ENCODE data around the gene DNAH5.

DNAH5 gene

GRCh38 chr5:13695076-13695712, 249.3 kb downstream of the DNAH5 start:
- Histone ChIP-seq H3K27me3 (no peaks in the 10 kb centered on the region), H3K36me3 (no peaks in the 10 kb centered on the region), H3K9me3 (no peaks in the 10 kb centered on the region), H3K4me1 (ENCODE audit: control insufficient read depth in 1 of 2, insufficient read depth in 1 of 2, low read depth in 1 of 2, low read length in 1 of 2) (no peaks in the 10 kb centered on the region), H3K27ac (no peak overlapping the region), H3K4me3 (ENCODE audit: low read depth in 1 of 2, low read length in 1 of 2) (no peak overlapping the region)
- no peak for TF ChIP-seq CTCF (IDR thresholded peaks at IDR 0.05)

- H3K4me3 ChIP-seq (ENCODE audit: low read depth in 1 of 2, low read length in 1 of 2): no peak overlapping the region
- no peak overlapping the region for H3K27ac ChIP-seq
- no peaks in the 10 kb centered on the region for H3K36me3 ChIP-seq
- no peaks in the 10 kb centered on the region for H3K9me3 ChIP-seq
- H3K4me1 ChIP-seq (ENCODE audit: control insufficient read depth in 1 of 2, insufficient read depth in 1 of 2, low read depth in 1 of 2, low read length in 1 of 2): no peaks in the 10 kb centered on the region
- no peak for TF ChIP-seq CTCF (IDR thresholded peaks at IDR 0.05)
- no peaks in the 10 kb centered on the region for H3K27me3 ChIP-seq
These were observed 252.3 kb downstream of the DNAH5 start for GRCh38 chr5:13692172-13692571.

GRCh38 chr5:13676531-13676930, 268.0 kb downstream of the DNAH5 start:
- no peak for TF ChIP-seq CTCF (IDR thresholded peaks at IDR 0.05)
- Histone ChIP-seq H3K9me3 (no peaks in the 10 kb centered on the region), H3K4me3 (ENCODE audit: low read depth in 1 of 2, low read length in 1 of 2) (no peak overlapping the region), H3K27ac (no peak overlapping the region), H3K4me1 (ENCODE audit: control insufficient read depth in 1 of 2, insufficient read depth in 1 of 2, low read depth in 1 of 2, low read length in 1 of 2) (no peaks in the 10 kb centered on the region), H3K27me3 (no peaks in the 10 kb centered on the region), H3K36me3 (no peaks in the 10 kb centered on the region)

GRCh38 chr5:13674391-13674790, 270.1 kb downstream of the DNAH5 start:
- TF ChIP-seq CTCF (IDR thresholded peaks at IDR 0.05): no peak
- H3K36me3 ChIP-seq: no peaks in the 10 kb centered on the region
- H3K27ac ChIP-seq: no peak overlapping the region
- no peaks in the 10 kb centered on the region for H3K4me1 ChIP-seq (ENCODE audit: control insufficient read depth in 1 of 2, insufficient read depth in 1 of 2, low read depth in 1 of 2, low read length in 1 of 2)
- no peak overlapping the region for H3K4me3 ChIP-seq (ENCODE audit: low read depth in 1 of 2, low read length in 1 of 2)
- no peaks in the 10 kb centered on the region for H3K27me3 ChIP-seq
- no peaks in the 10 kb centered on the region for H3K9me3 ChIP-seq

- no peak overlapping the region for H3K4me3 ChIP-seq (ENCODE audit: low read depth in 1 of 2, low read length in 1 of 2)
- TF ChIP-seq CTCF (IDR thresholded peaks at IDR 0.05): no peak
- no peaks in the 10 kb centered on the region for H3K36me3 ChIP-seq
- no peak overlapping the region for H3K27ac ChIP-seq
- no peaks in the 10 kb centered on the region for H3K9me3 ChIP-seq
- H3K27me3 ChIP-seq: no peaks in the 10 kb centered on the region
- no peaks in the 10 kb centered on the region for H3K4me1 ChIP-seq (ENCODE audit: control insufficient read depth in 1 of 2, insufficient read depth in 1 of 2, low read depth in 1 of 2, low read length in 1 of 2)
These were observed 271.0 kb downstream of the DNAH5 start for GRCh38 chr5:13673511-13673910.

GRCh38 chr5:13664377-13664776, 280.1 kb downstream of the DNAH5 start:
- Histone ChIP-seq H3K27me3 (no peaks in the 10 kb centered on the region), H3K9me3 (no peaks in the 10 kb centered on the region), H3K36me3 (no peaks in the 10 kb centered on the region), H3K4me3 (ENCODE audit: low read depth in 1 of 2, low read length in 1 of 2) (no peak overlapping the region), H3K27ac (no peak overlapping the region), H3K4me1 (ENCODE audit: control insufficient read depth in 1 of 2, insufficient read depth in 1 of 2, low read depth in 1 of 2, low read length in 1 of 2) (no peaks in the 10 kb centered on the region)
- TF ChIP-seq CTCF (IDR thresholded peaks at IDR 0.05): no peak
